Measurements from ENCODE around the gene ZDHHC7. TPM values are rescaled to one million over a fixed set of nuclear protein-coding genes. Genes with fewer than 3 reads are reported as not detected.

ZDHHC7 gene
- total and polyA plus RNA-seq, 4 donors = 2.5 to 14.9 (median 12.1) TPM

GRCh38 chr16:85025781-85026653, 14.7 kb upstream of the ZDHHC7 start:
- no peak overlapping the region for H3K4me3 ChIP-seq (ENCODE audit: low read depth in 1 of 3, low read length in 3 of 3)
- WGBS = 91% methylated on average over 8 of the region's 8 CpGs
- TF ChIP-seq ZBTB33 (IDR thresholded peaks at IDR 0.05) (no peak), RXRA (IDR thresholded peaks at IDR 0.05) (peak in 1 of 2 donors; percentile 5)
- no peaks in the 10 kb centered on the region for H3K9me3 ChIP-seq (ENCODE audit: control insufficient read depth in 4 of 4, low read length in 3 of 4)
- no peak for DNase-seq (ENCODE audit: low spot score)
- no peak overlapping the region for H3K27ac ChIP-seq (ENCODE audit: low read depth in 1 of 2, low read length in 2 of 2)
- peaks cover 0 to 15% (median 9%) of the 10 kb centered on the region in 4 donors for H3K4me1 ChIP-seq (ENCODE audit: control insufficient read depth in 4 of 4, insufficient read depth in 4 of 4, low read length in 3 of 4)
- no peaks in the 10 kb centered on the region for H3K36me3 ChIP-seq (ENCODE audit: control insufficient read depth in 4 of 4, insufficient read depth in 3 of 4, low read depth in 1 of 4, low read length in 3 of 4)
- no peak overlapping the region for H3K9ac ChIP-seq (ENCODE audit: low read depth in 1 of 2, low read length in 2 of 2)
- no peaks in the 10 kb centered on the region for H3K27me3 ChIP-seq (ENCODE audit: control insufficient read depth in 4 of 4, insufficient read depth in 4 of 4, low read length in 3 of 4)

- H3K4me3 ChIP-seq (ENCODE audit: low read depth in 1 of 3, low read length in 3 of 3) = no peak overlapping the region
- no peak for DNase-seq (ENCODE audit: low spot score)
- no peak overlapping the region for H3K27ac ChIP-seq (ENCODE audit: low read depth in 1 of 2, low read length in 2 of 2)
- WGBS = 63% methylated on average over 9 of the region's 9 CpGs
- TF ChIP-seq HNF4G (IDR thresholded peaks at IDR 0.05) = no peak
- TF ChIP-seq NR2F2 (IDR thresholded peaks at IDR 0.05) = no peak
- TF ChIP-seq RAD21 (IDR thresholded peaks at IDR 0.05) = no peak
- no peak for TF ChIP-seq ATF3 (IDR thresholded peaks at IDR 0.05)
- TF ChIP-seq GABPA (IDR thresholded peaks at IDR 0.05 in 1 of 2, conservative IDR thresholded peaks at IDR 0.05 in 1 of 2) = no peak
- TF ChIP-seq FOXA2 (IDR thresholded peaks at IDR 0.05) = no peak
- TF ChIP-seq MAX (IDR thresholded peaks at IDR 0.05) = no peak
- TF ChIP-seq JUND (IDR thresholded peaks at IDR 0.05) = no peak
- TF ChIP-seq TAF1 (conservative IDR thresholded peaks at IDR 0.05) = no peak
- TF ChIP-seq EGR1 (IDR thresholded peaks at IDR 0.05; ENCODE audit: low read depth in 2 of 2) = no peak
- no peak for TF ChIP-seq YY1 (IDR thresholded peaks at IDR 0.05)
- TF ChIP-seq SP1 (IDR thresholded peaks at IDR 0.05) = no peak
- TF ChIP-seq HNF4A (conservative IDR thresholded peaks at IDR 0.05) = no peak
- TF ChIP-seq RXRA (IDR thresholded peaks at IDR 0.05) = no peak
- TF ChIP-seq ZBTB33 (IDR thresholded peaks at IDR 0.05) = no peak
- TF ChIP-seq FOXA1 (IDR thresholded peaks at IDR 0.05) = no peak
- no peak for TF ChIP-seq REST (IDR thresholded peaks at IDR 0.05)
- H3K9ac ChIP-seq (ENCODE audit: low read depth in 1 of 2, low read length in 2 of 2) = no peak overlapping the region
- no peaks in the 10 kb centered on the region for H3K36me3 ChIP-seq (ENCODE audit: control insufficient read depth in 4 of 4, insufficient read depth in 3 of 4, low read depth in 1 of 4, low read length in 3 of 4)
- H3K27me3 ChIP-seq (ENCODE audit: control insufficient read depth in 4 of 4, insufficient read depth in 4 of 4, low read length in 3 of 4) = no peaks in the 10 kb centered on the region
- H3K9me3 ChIP-seq (ENCODE audit: control insufficient read depth in 4 of 4, low read length in 3 of 4) = no peaks in the 10 kb centered on the region
- H3K4me1 ChIP-seq (ENCODE audit: control insufficient read depth in 4 of 4, insufficient read depth in 4 of 4, low read length in 3 of 4) = peaks cover 0 to 5% (median 0%) of the 10 kb centered on the region in 4 donors
Measured at GRCh38 chr16:85019659-85020245, 8.4 kb upstream of the ZDHHC7 start.

Measured in liver (tissue), 9 donors.